Activated naive CD8-positive, alpha-beta T cell treated with anti-CD3 and anti-CD28 coated beads, Interleukin-2, amount 50 U/mL, for 16 hours (primary cell): ENCODE measurements around the gene TRAPPC14.

ENCODE experiments used
- DNase-seq: peaks from one replicate; pipeline ENCODE4 v3.0.0-alpha.2; 2020; ENCODE audit warnings: low read depth, low spot score

Gene TRAPPC14

GRCh38 chr7:100173806-100174495 lies 15.4 kb upstream of the TRAPPC14 start:
- no peak for DNase-seq

- DNase-seq, result no peak
These were observed 13.3 kb upstream of the TRAPPC14 start for GRCh38 chr7:100171840-100172239.

GRCh38 chr7:100171087-100171681 lies 12.7 kb upstream of the TRAPPC14 start:
- no peak for DNase-seq

GRCh38 chr7:100170101-100170897 lies 11.8 kb upstream of the TRAPPC14 start:
- DNase-seq, result no peak

GRCh38 chr7:100169147-100169850 lies 10.8 kb upstream of the TRAPPC14 start:
- no peak for DNase-seq

GRCh38 chr7:100167912-100168323 lies 9.4 kb upstream of the TRAPPC14 start:
- DNase-seq, result no peak

GRCh38 chr7:100166970-100167911 lies 8.7 kb upstream of the TRAPPC14 start:
- no peak for DNase-seq

DNA sequence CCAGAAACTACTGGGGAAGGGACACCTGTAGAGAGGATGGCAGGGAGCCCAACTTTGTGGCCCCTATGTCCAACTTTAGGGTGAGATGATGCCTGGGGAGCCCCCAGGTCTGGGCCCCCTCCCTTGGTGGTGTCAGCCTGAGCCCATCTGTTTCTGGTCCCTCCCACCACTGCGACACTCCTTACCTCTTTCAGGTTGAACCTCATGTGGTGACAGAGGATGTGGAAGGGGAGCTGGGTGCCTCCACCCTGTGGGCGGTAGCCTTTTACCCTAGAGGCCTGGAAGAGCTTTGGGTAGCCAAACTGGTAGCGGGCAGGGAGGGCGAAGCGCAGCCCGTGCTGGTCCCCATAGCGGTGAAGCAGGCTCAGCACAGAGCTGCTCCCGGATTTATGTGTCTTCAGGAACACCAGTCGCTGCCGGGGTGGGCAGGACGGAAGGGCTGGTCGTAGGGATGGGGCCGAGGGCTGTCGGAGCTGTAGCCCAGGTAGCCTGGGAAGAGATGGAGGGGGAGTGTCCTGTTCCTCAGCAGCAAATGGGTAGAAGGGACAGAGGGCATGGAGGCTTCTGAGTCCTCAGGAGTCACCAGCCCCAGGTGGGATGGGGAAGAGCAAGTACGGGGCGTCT lies 7.9 kb upstream of the TRAPPC14 start:
- no peak for DNase-seq

- DNase-seq, result no peak
These were observed 5.3 kb upstream of the TRAPPC14 start for GRCh38 chr7:100163871-100164270.

DNA sequence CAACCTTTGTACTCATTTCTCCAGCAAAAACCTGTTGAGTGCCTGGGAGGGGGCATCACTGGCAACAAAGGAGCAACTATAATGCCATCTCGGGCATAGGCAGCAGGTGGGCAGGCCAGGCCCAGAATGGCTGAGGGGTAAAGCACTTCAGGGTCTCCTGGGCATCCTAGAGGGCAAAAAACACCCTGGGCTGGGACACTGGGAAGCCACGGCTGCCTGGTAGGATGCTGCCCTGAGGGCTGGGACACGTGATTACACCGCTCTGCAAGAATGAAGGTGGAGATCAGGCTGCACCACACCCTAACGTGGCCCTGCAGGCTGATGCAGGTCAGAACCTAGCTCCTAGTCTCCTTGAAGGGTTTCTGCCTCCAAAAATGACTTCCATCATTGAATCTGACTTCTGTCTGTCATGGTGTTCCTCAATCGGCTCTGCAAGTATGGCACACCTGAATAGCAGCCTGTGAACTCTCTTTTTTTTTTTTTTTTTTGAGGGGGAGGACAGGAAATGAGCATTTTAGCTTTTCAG lies 4.5 kb upstream of the TRAPPC14 start:
- no peak for DNase-seq

- DNase-seq, result no peak
These were observed 1.5 kb upstream of the TRAPPC14 start for GRCh38 chr7:100160067-100160466.

DNA sequence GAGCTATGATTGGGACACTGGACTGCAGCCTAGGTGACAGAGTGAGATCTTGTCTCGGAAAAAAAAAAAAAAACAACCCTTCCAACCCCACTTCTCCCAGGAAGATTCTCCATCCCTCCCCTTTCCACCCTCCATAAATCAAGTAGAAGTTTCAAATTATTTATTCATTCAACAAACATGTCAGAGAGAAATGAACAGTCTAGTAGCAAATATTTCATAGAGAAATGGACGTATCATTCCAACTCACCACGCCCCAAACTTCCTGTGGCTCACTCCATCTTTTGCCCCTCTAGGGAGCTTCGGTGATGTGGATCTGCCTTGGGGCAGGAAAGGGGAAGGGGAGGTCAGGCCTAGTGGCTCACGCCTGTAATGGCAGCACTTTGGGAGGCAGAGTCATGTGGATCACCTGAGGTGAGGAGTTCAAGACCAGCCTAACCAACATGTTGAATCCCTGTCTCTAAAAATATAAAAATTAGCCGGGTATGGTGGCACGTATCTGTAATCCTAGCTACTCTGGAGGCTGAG lies 638 bp upstream of the TRAPPC14 start:
- no peak for DNase-seq

DNA sequence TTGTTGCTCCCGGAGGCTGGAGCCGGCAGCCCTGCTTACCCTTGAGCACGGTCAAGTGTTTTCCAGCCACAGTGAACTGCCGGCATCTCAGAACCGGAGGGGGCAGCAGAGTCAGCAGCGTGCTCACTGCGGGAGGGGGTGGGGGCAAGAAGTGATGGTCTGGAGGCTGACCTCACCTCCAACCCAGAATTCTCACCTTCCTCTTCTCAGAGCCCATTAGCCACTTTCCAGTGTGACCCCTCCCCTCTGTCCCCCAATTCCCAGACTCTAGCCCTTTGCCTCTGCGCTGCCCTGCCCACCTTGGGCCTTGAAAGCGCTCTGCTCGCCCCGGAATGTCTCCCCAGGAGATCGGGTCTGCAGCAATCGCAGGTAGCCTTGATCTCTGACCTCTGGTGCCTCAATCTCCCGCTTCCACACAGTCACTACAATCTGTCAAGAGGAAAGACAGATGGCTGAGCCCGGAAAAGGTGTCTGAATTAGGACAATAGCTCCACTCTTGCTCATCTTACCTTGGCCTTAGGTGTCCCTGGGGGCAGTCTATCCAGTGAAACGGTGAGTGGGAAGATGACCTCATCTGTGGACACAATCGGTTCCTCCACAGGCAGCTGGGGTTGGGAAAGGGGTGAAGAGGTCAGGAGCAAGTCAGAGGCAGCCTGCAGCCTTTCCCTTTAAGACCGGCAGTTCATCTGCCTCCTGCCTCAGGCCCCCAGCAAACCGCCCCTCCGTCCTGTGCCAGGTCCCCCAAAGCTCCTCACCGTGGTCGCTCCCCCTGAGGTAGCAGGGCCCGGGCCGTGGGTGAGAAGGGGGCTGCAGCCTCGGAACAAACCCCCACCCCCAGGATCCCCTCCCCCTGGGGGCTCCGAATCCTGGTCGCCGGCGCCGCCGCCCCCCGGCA lies 942 bp downstream of the TRAPPC14 start:
- no peak for DNase-seq

- no peak for DNase-seq
These were observed 1.5 kb downstream of the TRAPPC14 start for GRCh38 chr7:100157069-100157333.

DNA sequence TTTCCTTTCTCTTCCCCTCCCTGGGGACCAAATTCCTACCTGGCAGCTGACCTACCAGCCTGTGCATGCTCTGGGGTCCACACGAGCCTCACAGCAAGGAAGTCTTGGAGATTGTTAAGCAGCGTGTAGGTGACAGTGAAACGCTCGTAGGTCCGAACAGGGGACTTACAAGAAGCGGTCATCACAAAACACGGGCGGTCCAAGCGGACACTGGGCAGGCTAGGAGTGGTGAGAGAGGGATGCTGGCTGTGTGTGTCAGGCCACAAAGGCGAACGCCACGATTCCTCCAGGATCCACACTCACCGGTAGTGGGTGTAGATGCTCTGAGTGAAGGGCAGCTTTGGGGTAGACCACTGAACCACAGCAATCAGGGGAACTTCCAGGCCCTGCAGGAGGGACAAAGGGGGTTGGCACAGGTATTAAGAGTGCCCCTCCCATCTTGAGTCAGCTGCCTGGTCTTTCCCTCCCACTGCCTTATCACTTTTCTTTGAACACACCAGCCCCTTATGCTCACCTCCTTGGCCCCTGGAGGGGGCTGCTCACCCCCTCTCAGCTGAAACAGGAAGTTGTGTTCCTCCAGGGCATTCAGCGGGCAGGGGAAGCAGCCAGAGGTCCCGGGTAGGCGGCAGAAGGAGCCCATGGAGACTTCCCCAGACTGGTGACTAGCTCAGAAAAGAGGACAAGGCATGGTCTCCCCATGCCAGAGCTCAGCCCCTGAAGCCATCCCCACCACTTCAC lies 2.0 kb downstream of the TRAPPC14 start:
- DNase-seq, result no peak

DNA sequence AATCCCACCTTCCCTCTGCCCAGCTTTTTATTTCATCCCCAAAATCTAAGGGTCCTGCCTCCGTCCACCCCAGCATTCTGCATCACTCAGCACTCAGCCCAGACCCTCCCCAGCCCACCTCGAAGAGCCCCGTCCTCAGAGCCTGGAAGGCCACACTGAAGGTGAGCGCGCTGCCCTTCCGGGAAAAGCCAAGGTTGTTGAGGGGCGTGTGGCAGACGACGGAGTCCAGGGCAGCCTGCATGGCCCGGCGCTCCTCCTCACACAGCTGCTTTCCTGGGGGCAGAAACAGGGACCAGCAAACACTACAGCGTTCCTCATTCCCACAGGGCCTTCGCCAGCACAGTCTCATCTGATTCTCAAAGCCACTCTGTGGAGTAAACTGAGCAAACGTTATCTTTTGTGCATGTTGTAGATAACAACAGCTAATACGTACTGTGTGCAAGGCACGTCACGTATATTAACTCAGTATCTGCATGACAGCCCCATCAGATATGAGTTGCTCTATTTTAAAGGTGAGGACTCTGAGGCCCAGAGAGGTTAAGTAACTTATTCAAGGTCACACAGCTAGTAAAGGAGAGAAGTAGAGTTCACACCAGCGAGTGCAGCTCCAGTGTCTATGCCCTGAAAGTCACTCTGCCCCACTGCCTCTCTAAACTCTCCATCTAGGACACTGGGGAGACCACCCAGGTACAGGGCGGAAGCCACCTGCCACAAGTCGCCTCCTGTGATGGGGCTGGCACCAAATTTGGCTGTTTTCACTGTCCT lies 2.8 kb downstream of the TRAPPC14 start:
- no peak for DNase-seq

- no peak for DNase-seq
These were observed 3.7 kb downstream of the TRAPPC14 start for GRCh38 chr7:100154651-100155491.
